H1 (cell line): Measurements from ENCODE around the gene CD300C. TPM values are rescaled to one million over a fixed set of nuclear protein-coding genes. Genes with fewer than 3 reads are reported as not detected.

Source experiments
- CTCF ChIA-PET: fragments of 300-600 bp; sonication (Branson Sonifier 250); formaldehyde crosslinking; loops from one replicate; lab custom pipeline; 2021; ENCODE audit not compliant: partially characterized antibody; lab: Charles Lee
- POLR2A ChIA-PET: fragments of 300-600 bp; sonication (Branson Sonifier 250); formaldehyde crosslinking; loops from one replicate; lab custom pipeline; 2021; ENCODE audit warnings: inconsistent platforms; ENCODE audit not compliant: partially characterized antibody; lab: Charles Lee
- DNase-seq, 2 experiments: peaks; one replicate each; pipeline versions ENCODE4 v3.0.0 to v3.0.0-alpha.2; 2010 to 2022; ENCODE audit warnings: low spot score in 2 of 2, low read depth in 1 of 2, mixed read lengths in 1 of 2
- FAIRE-seq: peaks from 2 replicates; lab custom pipeline; 2011; peaks lifted over from hg19 to GRCh38; lab: Jason Lieb, UNC
- H2AFZ ChIP-seq: 2 replicates; pipeline ENCODE4 v1.8.1; 2012; ENCODE audit warnings: low read length, inconsistent platforms
- H2AK5ac ChIP-seq: 2 replicates; pipeline ENCODE4 v1.6.1; 2013; ENCODE audit warnings: low read depth, low read length
- H2BK120ac ChIP-seq: replicated peaks from 2 replicates; pipeline ENCODE3; 2013; ENCODE audit warnings: low read depth, low read length, inconsistent platforms
- H2BK12ac ChIP-seq: 2 replicates; pipeline ENCODE4 v1.6.1; 2013; ENCODE audit warnings: low read depth, low read length
- H2BK15ac ChIP-seq: 2 replicates; pipeline ENCODE4 v1.6.1; 2013; ENCODE audit warnings: low read length
- H2BK20ac ChIP-seq: 2 replicates; pipeline ENCODE4 v1.6.1; 2013; ENCODE audit warnings: low read length
- H2BK5ac ChIP-seq: 2 replicates; pipeline ENCODE4 v1.6.1; 2013; ENCODE audit warnings: low read depth, low read length
- H3K14ac ChIP-seq: 2 replicates; pipeline ENCODE4 v1.6.1; 2013; ENCODE audit warnings: inconsistent platforms; ENCODE audit not compliant: insufficient read length
- H3K18ac ChIP-seq: 2 replicates; pipeline ENCODE4 v1.6.1; 2013; ENCODE audit warnings: low read length; ENCODE audit errors: extremely low read depth
- H3K23ac ChIP-seq: 2 replicates; pipeline ENCODE4 v1.6.1; 2013; ENCODE audit warnings: inconsistent platforms; ENCODE audit not compliant: insufficient read length
- H3K23me2 ChIP-seq: 2 replicates; pipeline ENCODE4 v1.6.1; 2013; ENCODE audit warnings: low read depth, low read length
- H3K27ac ChIP-seq: 2 replicates; pipeline ENCODE4 v1.6.1; 2011; ENCODE audit warnings: low read depth, low read length, inconsistent platforms
- H3K27me3 ChIP-seq, 4 experiments: replicated peaks in 1 of 4; 1 replicate in 1 of 4; 2 replicates in 3 of 4; pipeline versions ENCODE4 v1.6.1 to v1.8.1; 2011 to 2013; ENCODE audit warnings: low read length in 3 of 4, mild to moderate bottlenecking in 3 of 4, inconsistent platforms in 2 of 4, mixed read lengths in 2 of 4, moderate library complexity in 1 of 4; ENCODE audit not compliant: control insufficient read depth in 3 of 4, insufficient read depth in 3 of 4; ENCODE audit errors: extremely low read depth in 1 of 4
- H3K36me3 ChIP-seq, 4 experiments: 2 replicates each; pipeline versions ENCODE4 v1.6.1 to v1.8.1; 2011 to 2013; ENCODE audit warnings: mild to moderate bottlenecking in 4 of 4, low read length in 3 of 4, moderate library complexity in 2 of 4, control low read depth in 1 of 4, inconsistent platforms in 1 of 4; ENCODE audit not compliant: insufficient read depth in 4 of 4, control insufficient read depth in 2 of 4
- H3K4ac ChIP-seq: replicated peaks from 2 replicates; pipeline ENCODE3; 2013; ENCODE audit warnings: low read length, low read depth, mixed read lengths, inconsistent platforms; ENCODE audit not compliant: insufficient read length
- H3K4me1 ChIP-seq, 4 experiments: replicated peaks in 1 of 4; 1 replicate in 1 of 4; 2 replicates in 3 of 4; pipeline versions ENCODE4 v1.6.1 to v1.8.1; 2011 to 2013; ENCODE audit warnings: low read length in 3 of 4, inconsistent platforms in 2 of 4, mixed read lengths in 1 of 4; ENCODE audit not compliant: insufficient read depth in 4 of 4, control insufficient read depth in 3 of 4
- H3K4me2 ChIP-seq, 2 experiments: 2 replicates each; pipeline versions ENCODE4 v1.6.1 to v1.8.1; 2011 to 2013; ENCODE audit warnings: low read depth in 2 of 2, low read length in 2 of 2, control low read depth in 1 of 2, inconsistent platforms in 1 of 2, mild to moderate bottlenecking in 1 of 2; ENCODE audit not compliant: insufficient read depth in 1 of 2
- H3K4me3 ChIP-seq, 4 experiments: fragments of 200-600, 300-600 bp in 1 of 4; sonication (generic), shearing (Covaris generic), sonication (Bioruptor Twin) in 1 of 4; 2 replicates each; pipeline versions ENCODE4 v1.5.1 to v1.8.1; 2011 to 2016; ENCODE audit warnings: low read length in 4 of 4, low read depth in 3 of 4, control low read depth in 2 of 4, inconsistent platforms in 2 of 4, mild to moderate bottlenecking in 2 of 4, mixed read lengths in 1 of 4, moderate library complexity in 1 of 4; ENCODE audit not compliant: insufficient read depth in 2 of 4; ENCODE audit errors: extremely low read depth in 1 of 4
- H3K56ac ChIP-seq: replicated peaks from 2 replicates; pipeline ENCODE3; 2013; ENCODE audit warnings: low read depth, mild to moderate bottlenecking, mixed read lengths, low read length, inconsistent platforms; ENCODE audit not compliant: insufficient read length
- H3K79me1 ChIP-seq: 2 replicates; pipeline ENCODE4 v1.6.1; 2013; ENCODE audit warnings: low read depth, low read length, control low read depth
- H3K79me2 ChIP-seq, 2 experiments: 2 replicates each; pipeline versions ENCODE4 v1.6.1 to v1.8.1; 2012 to 2013; ENCODE audit warnings: low read length in 2 of 2, mild to moderate bottlenecking in 2 of 2, inconsistent platforms in 1 of 2; ENCODE audit not compliant: insufficient read depth in 2 of 2, control insufficient read depth in 1 of 2
- H3K9ac ChIP-seq, 4 experiments: replicated peaks in 1 of 4; 1 replicate in 1 of 4; 2 replicates in 3 of 4; pipeline versions ENCODE4 v1.6.1 to v1.8.1; 2011 to 2013; ENCODE audit warnings: low read depth in 3 of 4, low read length in 3 of 4, control low read depth in 2 of 4, mild to moderate bottlenecking in 2 of 4, moderate library complexity in 2 of 4, inconsistent platforms in 1 of 4; ENCODE audit errors: extremely low read depth in 1 of 4
- H3K9me3 ChIP-seq, 2 experiments: 2 replicates each; pipeline versions ENCODE4 v1.6.1 to v1.8.1; 2012 to 2013; ENCODE audit warnings: mild to moderate bottlenecking in 2 of 2, moderate library complexity in 2 of 2, control low read depth in 1 of 2, inconsistent platforms in 1 of 2, low read depth in 1 of 2, low read length in 1 of 2, mixed read lengths in 1 of 2; ENCODE audit not compliant: insufficient read depth in 2 of 2
- H4K20me1 ChIP-seq, 2 experiments: replicated peaks in 1 of 2; 2 replicates each; pipeline versions ENCODE3 to v1.8.1; 2011 to 2013; ENCODE audit warnings: inconsistent platforms in 2 of 2, low read length in 2 of 2, mild to moderate bottlenecking in 1 of 2; ENCODE audit not compliant: insufficient read depth in 2 of 2, control insufficient read depth in 1 of 2
- H4K5ac ChIP-seq: 2 replicates; pipeline ENCODE4 v1.6.1; 2013; ENCODE audit warnings: low read length, low read depth, mixed read lengths, inconsistent platforms; ENCODE audit not compliant: insufficient read length
- H4K8ac ChIP-seq: 2 replicates; pipeline ENCODE4 v1.8.0; 2013; ENCODE audit warnings: mild to moderate bottlenecking, moderate library complexity, low read length, inconsistent platforms; ENCODE audit not compliant: insufficient read depth; ENCODE audit errors: extremely low read depth
- H4K91ac ChIP-seq: replicated peaks from 2 replicates; pipeline ENCODE3; 2013; ENCODE audit warnings: low read length, mixed read lengths, inconsistent platforms; ENCODE audit not compliant: insufficient read length
- ASH2L ChIP-seq: fragments of 200-600, 300-600 bp; sonication (generic); IDR thresholded peaks from one replicate; pipeline ENCODE4 v1.7.1; 2017; ENCODE audit warnings: low read length
- BCL11A ChIP-seq, 2 experiments: IDR thresholded peaks; one replicate each; pipeline ENCODE4 v1.6.1; 2011; ENCODE audit warnings: low read depth in 2 of 2, low read length in 2 of 2, mild to moderate bottlenecking in 2 of 2
- CBX8 ChIP-seq: fragments of 300-800, 300-1000 bp; sonication (generic); IDR thresholded peaks from 2 replicates; pipeline ENCODE4 v1.7.1; 2016; ENCODE audit warnings: low read depth, low read length, borderline replicate concordance
- GABPA ChIP-seq: IDR thresholded peaks from 2 replicates; pipeline ENCODE4 v1.6.1; 2011; ENCODE audit warnings: mild to moderate bottlenecking, low read length, moderate library complexity, borderline replicate concordance; ENCODE audit not compliant: insufficient read depth
- MAX ChIP-seq: IDR thresholded peaks from 2 replicates; pipeline ENCODE4 v1.6.1; 2012; ENCODE audit warnings: inconsistent platforms
- RAD21 ChIP-seq, 2 experiments: IDR thresholded peaks in 1 of 2; conservative IDR thresholded peaks in 1 of 2; 2 replicates each; pipeline ENCODE4 v1.6.1; 2011; ENCODE audit warnings: low read depth in 2 of 2, low read length in 2 of 2, improper control_type of control experiment in 1 of 2, inconsistent platforms in 1 of 2, mild to moderate bottlenecking in 1 of 2, moderate library complexity in 1 of 2
- SIN3A ChIP-seq, 2 experiments: IDR thresholded peaks in 1 of 2; conservative IDR thresholded peaks in 1 of 2; 2 replicates each; pipeline ENCODE4 v1.6.1; 2011 to 2012; ENCODE audit warnings: low read length in 2 of 2, improper control_type of control experiment in 1 of 2, low read depth in 1 of 2, mild to moderate bottlenecking in 1 of 2
- WGBS, 2 experiments: shearing (Covaris generic) in 1 of 2; methylation state at CpG; one replicate each; pipeline versions ENCODE4 v1.1.6 to v1.1.7; 2013 to 2015; ENCODE audit warnings: low lambda C conversion rate in 2 of 2, mixed read lengths in 2 of 2, inconsistent platforms in 1 of 2, low coverage in 1 of 2, missing lambda C conversion rate in 1 of 2; ENCODE audit not compliant: insufficient replicate concordance in 2 of 2, insufficient coverage in 1 of 2, insufficient read length in 1 of 2; ENCODE audit errors: extremely low coverage in 1 of 2, missing lambda C conversion rate in 1 of 2; 5-methylcytosine and 5-hydroxymethylcytosine counted together
- long read RNA-seq, 2 experiments: library from RNA in 1 of 2; library from capped mRNA in 1 of 2; stranded (forward); transcript quantifications; one replicate each; pipeline ENCODE4 v2.0.0, GENCODE V29; 2021; ENCODE audit warnings: inconsistent platforms in 1 of 2
- polyA minus RNA-seq, 3 experiments: library from RNA; depleted of rRNA, polyadenylated mRNA; stranded (reverse); fragments of >200 nt; gene quantifications; 1 replicate in 2 of 3; 2 replicates in 1 of 3; pipeline ENCODE4 v1.2.3, GENCODE V29; 2011
- polyA plus RNA-seq, 7 experiments: library from polyadenylated mRNA; depleted of rRNA in 3 of 7; stranded (reverse) in 5 of 7; unstranded in 2 of 7; fragments of >200 nt in 5 of 7; fragments of 200-250 nt in 2 of 7; gene quantifications; 1 replicate in 5 of 7; 2 replicates in 1 of 7; 4 replicates in 1 of 7; pipeline versions ENCODE4 v1.2.1 to v1.2.3, GENCODE V29; 2011 to 2013; ENCODE audit warnings: missing spikeins in 2 of 7, mixed read lengths in 2 of 7
- total RNA-seq: library from RNA; stranded (reverse); fragmentation: NEBNext Ultra II Directional; extraction: Animal tissue kit (Norgen Biotek cat#: 25700); gene quantifications from 2 replicates; pipeline ENCODE4 v1.2.1, GENCODE V29; 2021

The CD300C gene
- total RNA-seq (not detected in 2 replicates), polyA plus RNA-seq (2011; rRNA removed) (not detected in 2 replicates), polyA minus RNA-seq (2011; rRNA and poly(A)+ RNA removed) (not detected in 2 replicates)
- not detected for polyA plus RNA-seq (2011; cell fraction: cytosol; rRNA removed)
- not detected for polyA plus RNA-seq (2011; cell fraction: nucleus; rRNA removed)
- polyA plus RNA-seq (2012, experiment 1 of 2) = not detected in 4 replicates
- not detected for polyA plus RNA-seq (2012, experiment 2 of 2)
- polyA plus RNA-seq (2013, experiment 1 of 2) = not detected
- polyA plus RNA-seq (2013, experiment 2 of 2) = not detected
- not detected for polyA minus RNA-seq (2011; cell fraction: cytosol; rRNA and poly(A)+ RNA removed)
- polyA minus RNA-seq (2011; cell fraction: nucleus; rRNA and poly(A)+ RNA removed) = not detected
- long read RNA-seq, experiment 1 = 0 reads
- long read RNA-seq, experiment 2 = 0 reads

GRCh38 chr17:74545843-74546230 is at the start of gene CD300C:
Gene CD300C, minus strand, starts transcription at chr17:74546115. Its CDS starts 333 bp downstream, at chr17:74545782.
- no peak within 1 kb of the TSS for H3K27ac ChIP-seq
- DNase-seq (no peak), FAIRE-seq (no peak)
- H2BK5ac ChIP-seq = peak within 1 kb of the TSS; percentile 82; the same call in 1 of the 2 replicates
- H4K91ac ChIP-seq = peak within 1 kb of the TSS; percentile 89
- 69% methylated on average over 5 of the region's 5 CpGs; no CpG with 5 or more reads in 1 of the 2 experiments for WGBS, 2 experiments
- peak within 1 kb of the TSS; percentile 97; the same call in 1 of the 2 replicates for H2BK15ac ChIP-seq
- H3K9me3 ChIP-seq = no peaks in the 10 kb centered on the region
- no peak within 1 kb of the TSS for H3K23ac ChIP-seq
- H3K27me3 ChIP-seq = no peaks in the 10 kb centered on the region; a peak in 1 of 7 replicates
- no peak within 1 kb of the TSS; the same call in none of the 2 replicates for H4K8ac ChIP-seq
- no peaks in the 10 kb centered on the region for H3K4me1 ChIP-seq
- no peaks in the 10 kb centered on the region; the same call in 1 of the 2 replicates for H3K79me1 ChIP-seq
- H2BK20ac ChIP-seq = no peak within 1 kb of the TSS
- POLR2A ChIA-PET = no interaction called here
- TF ChIP-seq RAD21 (IDR thresholded peaks at IDR 0.05 in 1 of 2, conservative IDR thresholded peaks at IDR 0.05 in 1 of 2; ENCODE audit: low read depth in 2 of 2, low read length in 2 of 2) = no peak
- no peak for TF ChIP-seq ASH2L
- no peak for TF ChIP-seq MAX
- TF ChIP-seq CBX8 = no peak
- no peak for TF ChIP-seq BCL11A (IDR thresholded peaks at IDR 0.05; ENCODE audit: low read depth in 2 of 2, low read length in 2 of 2)
- no peak for TF ChIP-seq SIN3A (conservative IDR thresholded peaks at IDR 0.05 in 1 of 2, IDR thresholded peaks at IDR 0.05 in 1 of 2; ENCODE audit: low read depth in 1 of 2, low read length in 2 of 2)
- no peak for TF ChIP-seq GABPA
- TF ChIP-seq, all 59 proteins: peak for 0
- no peak within 1 kb of the TSS for H4K5ac ChIP-seq
- peaks cover 0 to 2% of the 10 kb centered on the region in 2 experiments for H4K20me1 ChIP-seq
- H2BK12ac ChIP-seq = peak within 1 kb of the TSS; percentile 30; the same call in 1 of the 2 replicates
- no peak within 1 kb of the TSS for H3K56ac ChIP-seq
- CTCF ChIA-PET = interaction anchor here (0.8 kb wide), 1 partner anchor 57 kb away, joined by 3 read pairs; no protein-coding TSS in a partner anchor
- no peak within 1 kb of the TSS for H3K14ac ChIP-seq
- no peak within 1 kb of the TSS for H2AFZ ChIP-seq
- H3K4ac ChIP-seq = no peak within 1 kb of the TSS
- H3K18ac ChIP-seq = no peak within 1 kb of the TSS
- H3K23me2 ChIP-seq = 0 out of 2 replicates have a peak, but pooled peaks cover 2% of the 10 kb centered on the region
- H3K4me2 ChIP-seq = no peak within 1 kb of the TSS
- no peak within 1 kb of the TSS for H2BK120ac ChIP-seq
- peak within 1 kb of the TSS; percentile 79; the same call in 1 of the 2 replicates for H2AK5ac ChIP-seq
- no peak within 1 kb of the TSS for H3K9ac ChIP-seq
- no peaks in the 10 kb centered on the region for H3K79me2 ChIP-seq
- H3K4me3 ChIP-seq = no peak within 1 kb of the TSS
- H3K36me3 ChIP-seq = no peaks in the 10 kb centered on the region
